A549 (cell line): Measurements from ENCODE around the gene ZNF618. TPM values are rescaled to one million over a fixed set of nuclear protein-coding genes. Genes with fewer than 3 reads are reported as not detected.

Experiments used
- ATAC-seq, 2 experiments: fragments of 200-7000 bp in 1 of 2; fragments of >200 bp in 1 of 2; cut with Nextera tagmentation in 1 of 2; cut with Tn5 transposase in 1 of 2; 3 replicates each; pipeline versions ENCODE4 v1.8.0 to v1.9.1; 2018 to 2020; ENCODE audit warnings: mild to moderate bottlenecking in 1 of 2, moderate library complexity in 1 of 2
- CTCF ChIA-PET: fragments of 300-600 bp; sonication (Branson Sonifier 250); formaldehyde crosslinking; extraction: SDS; loops from one replicate; lab custom pipeline; 2021; ENCODE audit warnings: antibody characterized with exemption, inconsistent platforms; lab: Yijun Ruan, JAX
- POLR2A ChIA-PET: fragments of 350-600 bp; formaldehyde crosslinking; extraction: SDS; loops from one replicate; lab custom pipeline; 2021; ENCODE audit warnings: antibody characterized with exemption, inconsistent platforms; lab: Yijun Ruan, JAX
- DNase-seq, 2 experiments: peaks; one replicate each; pipeline versions ENCODE4 v3.0.0 to v3.0.0-alpha.2; 2011 to 2016; ENCODE audit warnings: low read depth in 1 of 2, low spot score in 1 of 2
- FAIRE-seq: peaks from 2 replicates; lab custom pipeline; 2011; peaks lifted over from hg19 to GRCh38; lab: Jason Lieb, UNC
- H3K27ac ChIP-seq, 2 experiments: fragments of >200 bp; sonication (Bioruptor Twin); formaldehyde crosslinking; 3 replicates each; pipeline ENCODE4 v1.5.1; 2016 to 2017
- H3K4me1 ChIP-seq: fragments of >200 bp; sonication (Bioruptor Twin); formaldehyde crosslinking; 3 replicates; pipeline ENCODE4 v1.6.1; 2016
- H3K4me2 ChIP-seq: fragments of >200 bp; sonication (Bioruptor Twin); formaldehyde crosslinking; 3 replicates; pipeline ENCODE4 v1.6.1; 2016
- H3K4me3 ChIP-seq: fragments of >200 bp; sonication (Bioruptor Twin); formaldehyde crosslinking; 3 replicates; pipeline ENCODE4 v1.5.1; 2016
- H3K9me3 ChIP-seq: fragments of >200 bp; sonication (Bioruptor Twin); formaldehyde crosslinking; 3 replicates; pipeline ENCODE4 v1.6.1; 2016
- BHLHE40 ChIP-seq: IDR thresholded peaks from 2 replicates; pipeline ENCODE4 v1.6.1; 2012; ENCODE audit warnings: low read depth, low read length, inconsistent platforms
- CBX8 ChIP-seq: fragments of 200-600 bp; sonication (generic); IDR thresholded peaks from 2 replicates; pipeline ENCODE4 v1.6.1; 2016
- CHD2 ChIP-seq: fragments of 150-350 bp; IDR thresholded peaks from 2 replicates; pipeline ENCODE4 v1.6.1; 2014; ENCODE audit warnings: low read length; ENCODE audit not compliant: partially characterized antibody
- CHD4 ChIP-seq: fragments of 200-600 bp; sonication (generic); IDR thresholded peaks from 2 replicates; pipeline ENCODE4 v1.6.1; 2016; ENCODE audit warnings: antibody characterized with exemption, mild to moderate bottlenecking, borderline replicate concordance
- EP300 ChIP-seq, 2 experiments: fragments of >200 bp; sonication (Bioruptor Twin); formaldehyde crosslinking; IDR thresholded peaks; 2 replicates in 1 of 2; 3 replicates in 1 of 2; pipeline ENCODE4 v1.6.1; 2016 to 2017
- FOSL2 ChIP-seq, 2 experiments: fragments of 450-650 bp in 1 of 2; fragments of >200 bp in 1 of 2; sonication (Bioruptor Twin) in 1 of 2; formaldehyde crosslinking; IDR thresholded peaks; 2 replicates each; pipeline versions ENCODE4 v1.5.0 to v1.6.1; 2016 to 2020; ENCODE audit warnings: mild to moderate bottlenecking in 1 of 2, moderate library complexity in 1 of 2
- HDAC2 ChIP-seq: fragments of 200-600 bp; sonication (generic); IDR thresholded peaks from 2 replicates; pipeline ENCODE4 v1.6.1; 2016
- HEYL ChIP-seq: fragments of 250-450 bp; sonication (Bioruptor Pico); IDR thresholded peaks from 2 replicates; pipeline ENCODE4 v1.8.0; 2021; ENCODE audit warnings: mild to moderate bottlenecking, moderate library complexity
- HOXB13 ChIP-seq: fragments of 250-450 bp; sonication (Bioruptor Pico); IDR thresholded peaks from 2 replicates; pipeline ENCODE4 v1.5.0; 2020; ENCODE audit warnings: low read depth, mild to moderate bottlenecking, moderate library complexity
- KDM1A ChIP-seq: fragments of 200-600 bp; sonication (generic); IDR thresholded peaks from 2 replicates; pipeline ENCODE4 v1.6.1; 2016; ENCODE audit warnings: low read depth, mild to moderate bottlenecking
- KDM5A ChIP-seq: fragments of 200-600 bp; sonication (generic); IDR thresholded peaks from 2 replicates; pipeline ENCODE4 v1.6.1; 2016; ENCODE audit warnings: antibody characterized with exemption, mild to moderate bottlenecking
- MAFK ChIP-seq: fragments of 450-650 bp; IDR thresholded peaks from 2 replicates; pipeline ENCODE4 v1.6.1; 2014; ENCODE audit not compliant: partially characterized antibody
- MAZ ChIP-seq: fragments of 150-350 bp; IDR thresholded peaks from 2 replicates; pipeline ENCODE4 v1.6.1; 2014; ENCODE audit warnings: antibody characterized with exemption, low read depth, low read length, borderline replicate concordance
- NPAS2 ChIP-seq: fragments of 250-450 bp; sonication (Bioruptor Pico); IDR thresholded peaks from 2 replicates; pipeline ENCODE4 v1.8.0; 2022; ENCODE audit warnings: mild to moderate bottlenecking, moderate library complexity, borderline replicate concordance
- NR3C1 ChIP-seq: fragments of >200 bp; sonication (Bioruptor Twin); formaldehyde crosslinking; IDR thresholded peaks from 3 replicates; pipeline ENCODE4 v1.6.1; 2017
- PHF8 ChIP-seq: fragments of 200-600 bp; sonication (generic); IDR thresholded peaks from 2 replicates; pipeline ENCODE4 v1.6.1; 2016; ENCODE audit warnings: low read depth, mild to moderate bottlenecking, antibody characterized with exemption, moderate library complexity, borderline replicate concordance
- POLR2AphosphoS2 ChIP-seq: conservative IDR thresholded peaks from 2 replicates; pipeline ENCODE4 v1.6.1; 2012; ENCODE audit warnings: low read length, improper control_type of control experiment, inconsistent platforms
- RCOR1 ChIP-seq: fragments of 150-350 bp; IDR thresholded peaks from 2 replicates; pipeline ENCODE4 v1.6.1; 2014; ENCODE audit warnings: antibody characterized with exemption, low read length, low read depth
- SREBF2 ChIP-seq: fragments of 450-650 bp; IDR thresholded peaks from 2 replicates; pipeline ENCODE4 v1.6.1; 2014; ENCODE audit warnings: mild to moderate bottlenecking, moderate library complexity
- TFCP2L1 ChIP-seq: fragments of 250-450 bp; sonication (Bioruptor Pico); IDR thresholded peaks from 2 replicates; pipeline ENCODE4 v1.5.0; 2021; ENCODE audit warnings: mild to moderate bottlenecking
- ZC3H11A ChIP-seq: fragments of 450-650 bp; IDR thresholded peaks from 2 replicates; pipeline ENCODE4 v1.6.1; 2014; ENCODE audit warnings: antibody characterized with exemption, mild to moderate bottlenecking
- WGBS: methylation state at CpG from one replicate; pipeline ENCODE4 v1.1.6; 2017; ENCODE audit errors: missing lambda C conversion rate; 5-methylcytosine and 5-hydroxymethylcytosine counted together
- polyA plus RNA-seq, 4 experiments: library from polyadenylated mRNA; depleted of rRNA in 3 of 4; stranded (reverse); fragments of >200 nt; fragmentation: RNase III in 1 of 4; extraction: RNeasy Plus Mini Kit Qiagen cat#74134 plus additional on column Dnase treatment in 1 of 4; gene quantifications; 2 replicates in 3 of 4; 3 replicates in 1 of 4; pipeline ENCODE4 v1.2.3, GENCODE V29; 2011 to 2017
- TF ChIP-seq, protein P1 (sequence below): fragments of 200-600 bp; sonication (generic); IDR thresholded peaks from 2 replicates; pipeline ENCODE4 v1.6.1; 2016; ENCODE audit warnings: antibody characterized with exemption, mild to moderate bottlenecking, moderate library complexity
- TF ChIP-seq, protein P2 (sequence below): fragments of 250-450 bp; sonication (Bioruptor Pico); IDR thresholded peaks from 2 replicates; pipeline ENCODE4 v1.5.0; 2021; ENCODE audit warnings: mild to moderate bottlenecking, moderate library complexity, borderline replicate concordance
- TF ChIP-seq, protein P3 (sequence below): IDR thresholded peaks from 2 replicates; pipeline ENCODE4 v1.6.1; 2012
- TF ChIP-seq, protein P4 (sequence below): IDR thresholded peaks from 2 replicates; pipeline ENCODE4 v1.6.1; 2012; ENCODE audit warnings: low read depth, borderline replicate concordance

The ZNF618 gene
- polyA plus RNA-seq, 2 of the 4 experiments (the other 2 are of a cell fraction) = 9.0 to 10.0 TPM

DNA sequence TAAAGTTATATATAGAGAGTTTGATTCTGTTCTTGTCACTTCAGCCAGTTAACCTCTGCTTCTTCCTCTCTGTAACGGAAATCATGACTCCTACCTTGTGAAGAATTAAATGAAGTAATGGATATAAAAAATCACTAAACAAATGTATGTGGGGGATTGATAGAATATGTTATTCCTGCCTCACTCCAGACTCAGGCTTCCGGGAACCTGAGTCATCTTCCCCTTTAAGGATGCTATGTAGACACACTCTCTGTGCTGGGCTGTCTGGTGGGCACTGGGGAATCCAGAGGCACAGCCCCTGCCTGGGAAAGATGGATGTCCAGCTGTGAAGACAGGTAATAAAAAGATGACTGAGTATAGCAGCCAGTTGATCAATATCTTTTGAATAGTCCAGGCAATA lies 77.4 kb downstream of the ZNF618 start:
- ATAC-seq (no peak), FAIRE-seq (no peak), DNase-seq (no peak)
- H3K4me1 ChIP-seq = peaks cover 43% of the 10 kb centered on the region
- no peak overlapping the region for H3K4me3 ChIP-seq
- TF ChIP-seq HEYL = no peak
- TF ChIP-seq MAZ = no peak
- no peak for TF ChIP-seq CHD4
- TF ChIP-seq RCOR1 = no peak
- TF ChIP-seq EP300 (IDR thresholded peaks at IDR 0.05) = no peak
- no peak for TF ChIP-seq POLR2AphosphoS2
- TF ChIP-seq HOXB13 (CRISPR knock-in tag) = no peak
- TF ChIP-seq BHLHE40 = no peak
- TF ChIP-seq, protein P1, sequence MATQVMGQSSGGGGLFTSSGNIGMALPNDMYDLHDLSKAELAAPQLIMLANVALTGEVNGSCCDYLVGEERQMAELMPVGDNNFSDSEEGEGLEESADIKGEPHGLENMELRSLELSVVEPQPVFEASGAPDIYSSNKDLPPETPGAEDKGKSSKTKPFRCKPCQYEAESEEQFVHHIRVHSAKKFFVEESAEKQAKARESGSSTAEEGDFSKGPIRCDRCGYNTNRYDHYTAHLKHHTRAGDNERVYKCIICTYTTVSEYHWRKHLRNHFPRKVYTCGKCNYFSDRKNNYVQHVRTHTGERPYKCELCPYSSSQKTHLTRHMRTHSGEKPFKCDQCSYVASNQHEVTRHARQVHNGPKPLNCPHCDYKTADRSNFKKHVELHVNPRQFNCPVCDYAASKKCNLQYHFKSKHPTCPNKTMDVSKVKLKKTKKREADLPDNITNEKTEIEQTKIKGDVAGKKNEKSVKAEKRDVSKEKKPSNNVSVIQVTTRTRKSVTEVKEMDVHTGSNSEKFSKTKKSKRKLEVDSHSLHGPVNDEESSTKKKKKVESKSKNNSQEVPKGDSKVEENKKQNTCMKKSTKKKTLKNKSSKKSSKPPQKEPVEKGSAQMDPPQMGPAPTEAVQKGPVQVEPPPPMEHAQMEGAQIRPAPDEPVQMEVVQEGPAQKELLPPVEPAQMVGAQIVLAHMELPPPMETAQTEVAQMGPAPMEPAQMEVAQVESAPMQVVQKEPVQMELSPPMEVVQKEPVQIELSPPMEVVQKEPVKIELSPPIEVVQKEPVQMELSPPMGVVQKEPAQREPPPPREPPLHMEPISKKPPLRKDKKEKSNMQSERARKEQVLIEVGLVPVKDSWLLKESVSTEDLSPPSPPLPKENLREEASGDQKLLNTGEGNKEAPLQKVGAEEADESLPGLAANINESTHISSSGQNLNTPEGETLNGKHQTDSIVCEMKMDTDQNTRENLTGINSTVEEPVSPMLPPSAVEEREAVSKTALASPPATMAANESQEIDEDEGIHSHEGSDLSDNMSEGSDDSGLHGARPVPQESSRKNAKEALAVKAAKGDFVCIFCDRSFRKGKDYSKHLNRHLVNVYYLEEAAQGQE = no peak
- TF ChIP-seq, protein P2, sequence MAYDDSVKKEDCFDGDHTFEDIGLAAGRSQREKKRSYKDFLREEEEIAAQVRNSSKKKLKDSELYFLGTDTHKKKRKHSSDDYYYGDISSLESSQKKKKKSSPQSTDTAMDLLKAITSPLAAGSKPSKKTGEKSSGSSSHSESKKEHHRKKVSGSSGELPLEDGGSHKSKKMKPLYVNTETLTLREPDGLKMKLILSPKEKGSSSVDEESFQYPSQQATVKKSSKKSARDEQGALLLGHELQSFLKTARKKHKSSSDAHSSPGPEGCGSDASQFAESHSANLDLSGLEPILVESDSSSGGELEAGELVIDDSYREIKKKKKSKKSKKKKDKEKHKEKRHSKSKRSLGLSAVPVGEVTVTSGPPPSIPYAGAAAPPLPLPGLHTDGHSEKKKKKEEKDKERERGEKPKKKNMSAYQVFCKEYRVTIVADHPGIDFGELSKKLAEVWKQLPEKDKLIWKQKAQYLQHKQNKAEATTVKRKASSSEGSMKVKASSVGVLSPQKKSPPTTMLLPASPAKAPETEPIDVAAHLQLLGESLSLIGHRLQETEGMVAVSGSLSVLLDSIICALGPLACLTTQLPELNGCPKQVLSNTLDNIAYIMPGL (CRISPR knock-in tag) = no peak
- TF ChIP-seq, protein P3, sequence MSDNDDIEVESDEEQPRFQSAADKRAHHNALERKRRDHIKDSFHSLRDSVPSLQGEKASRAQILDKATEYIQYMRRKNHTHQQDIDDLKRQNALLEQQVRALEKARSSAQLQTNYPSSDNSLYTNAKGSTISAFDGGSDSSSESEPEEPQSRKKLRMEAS = no peak
- no peak for TF ChIP-seq NPAS2 (CRISPR knock-in tag)
- no peak for TF ChIP-seq NR3C1
- TF ChIP-seq KDM5A = no peak
- no peak for TF ChIP-seq PHF8
- ChIA-PET POLR2A (no interaction called here), CTCF (interaction anchor here (1.3 kb wide), 1 partner anchor 338 kb away, joined by 3 read pairs; no protein-coding TSS in a partner anchor)
- no peak overlapping the region for H3K4me2 ChIP-seq
- H3K9me3 ChIP-seq = no peaks in the 10 kb centered on the region
- H3K27ac ChIP-seq = no peak overlapping the region
- WGBS = 86% methylated on average over 2 of the region's 2 CpGs

DNA sequence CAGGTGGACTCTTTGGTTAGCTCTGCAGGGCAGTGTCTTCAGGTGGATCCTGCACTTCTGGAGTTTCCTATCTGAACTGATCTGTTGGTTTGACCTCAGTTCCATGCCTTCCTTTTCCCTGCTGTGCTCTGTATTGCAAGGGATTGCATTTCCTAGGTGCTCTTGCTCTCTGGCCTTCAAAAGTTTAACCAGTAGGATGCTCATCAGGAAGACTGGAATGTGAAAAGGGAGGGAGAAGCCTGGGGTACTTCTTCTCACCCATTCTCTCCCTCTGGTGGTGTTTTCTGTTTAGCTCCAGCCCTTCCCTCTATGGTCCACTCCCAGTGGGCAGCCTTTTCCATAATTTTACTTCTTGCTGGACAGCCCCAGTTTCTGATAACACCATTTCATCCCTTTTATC lies 78.5 kb downstream of the ZNF618 start:
- CTCF ChIA-PET = interaction anchor here (0.6 to 1.3 kb wide), 2 partner anchors 18 to 337 kb away, joined by 3 read pairs; no protein-coding TSS in a partner anchor
- peak overlapping the region; percentile 48; the same call in 2 of the 3 replicates for H3K4me2 ChIP-seq
- H3K9me3 ChIP-seq = no peaks in the 10 kb centered on the region
- peaks cover 46% of the 10 kb centered on the region for H3K4me1 ChIP-seq
- no peak for DNase-seq
- no peak overlapping the region for H3K4me3 ChIP-seq
- TF ChIP-seq, protein P4, sequence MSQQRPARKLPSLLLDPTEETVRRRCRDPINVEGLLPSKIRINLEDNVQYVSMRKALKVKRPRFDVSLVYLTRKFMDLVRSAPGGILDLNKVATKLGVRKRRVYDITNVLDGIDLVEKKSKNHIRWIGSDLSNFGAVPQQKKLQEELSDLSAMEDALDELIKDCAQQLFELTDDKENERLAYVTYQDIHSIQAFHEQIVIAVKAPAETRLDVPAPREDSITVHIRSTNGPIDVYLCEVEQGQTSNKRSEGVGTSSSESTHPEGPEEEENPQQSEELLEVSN = no peak
- TF ChIP-seq KDM5A (no peak), MAFK (no peak), SREBF2 (no peak), CBX8 (no peak), FOSL2 (IDR thresholded peaks at IDR 0.05) (no peak), FOSL2 (CRISPR knock-in tag; IDR thresholded peaks at IDR 0.05) (no peak), TFCP2L1 (CRISPR knock-in tag) (no peak), EP300 (IDR thresholded peaks at IDR 0.05) (no peak), KDM1A (no peak), CHD2 (no peak), ZC3H11A (no peak), HDAC2 (no peak)
- TF ChIP-seq, protein P2 (CRISPR knock-in tag) = no peak
- TF ChIP-seq, all 56 proteins: peak for 0
- peak overlapping the region in 1 of 2 experiments; percentile 50; a peak in 3 of 6 replicates for H3K27ac ChIP-seq
- peak in 1 of 2 experiments; percentile 19; a peak in 2 of 6 replicates for ATAC-seq
- POLR2A ChIA-PET = no interaction called here
- no peak for FAIRE-seq
